Erythroblast (primary cell): ENCODE data around the gene RTP3.

ENCODE experiments used
- GATA1 ChIP-seq: IDR thresholded peaks from 2 replicates; pipeline ENCODE4 v1.6.1; 2011; ENCODE audit warnings: low read depth, mild to moderate bottlenecking, control low read depth, low read length, moderate library complexity
- POLR2A ChIP-seq: IDR thresholded peaks from 2 replicates; pipeline ENCODE4 v1.6.1; 2011; ENCODE audit warnings: mild to moderate bottlenecking, low read length

- TF ChIP-seq POLR2A, result no peak
- no peak for TF ChIP-seq GATA1
These were observed 7.9 kb upstream of the RTP3 start for GRCh38 chr3:46489875-46490274.
